WTC11 (cell line): ENCODE data around the gene TOMM5. TPM values are rescaled to one million over a fixed set of nuclear protein-coding genes. Genes with fewer than 3 reads are reported as not detected.

Source experiments
- ATAC-seq: fragments of 200-7000 bp; cut with Tn5 transposase; 2 replicates; pipeline ENCODE4 v1.10.0; 2021; ENCODE audit warnings: mild to moderate bottlenecking, moderate library complexity
- CTCF ChIA-PET: fragments of 300-600 bp; sonication (Branson Sonifier 250); formaldehyde crosslinking; loops from one replicate; lab custom pipeline; 2021; ENCODE audit warnings: antibody characterized with exemption; lab: Charles Lee
- POLR2A ChIA-PET: fragments of 350-600 bp; sonication (Branson Sonifier 250); formaldehyde crosslinking; loops from one replicate; lab custom pipeline; 2021; ENCODE audit warnings: antibody characterized with exemption; lab: Charles Lee
- DNase-seq: peaks from one replicate; pipeline ENCODE4 v3.0.0; 2021; ENCODE audit warnings: low spot score
- H3K27ac Mint-ChIP-seq: 2 replicates; pipeline ENCODE4 v1.8.0; 2021; ENCODE audit warnings: mixed read lengths
- H3K27me3 Mint-ChIP-seq: 2 replicates; pipeline ENCODE4 v1.8.0; 2021; ENCODE audit warnings: low read depth, mild to moderate bottlenecking, moderate library complexity, mixed read lengths
- H3K36me3 Mint-ChIP-seq: 2 replicates; pipeline ENCODE4 v1.8.0; 2021; ENCODE audit warnings: mixed read lengths
- H3K4me1 Mint-ChIP-seq: 2 replicates; pipeline ENCODE4 v1.8.0; 2022; ENCODE audit warnings: mixed read lengths
- H3K4me3 Mint-ChIP-seq: 2 replicates; pipeline ENCODE4 v1.8.0; 2021; ENCODE audit warnings: mild to moderate bottlenecking, moderate library complexity, mixed read lengths
- H3K9me3 Mint-ChIP-seq: 2 replicates; pipeline ENCODE4 v1.8.0; 2021; ENCODE audit warnings: mixed read lengths
- ATF2 ChIP-seq: sonication (generic); formaldehyde crosslinking; IDR thresholded peaks from 2 replicates; pipeline ENCODE4 v1.8.1; 2022; ENCODE audit warnings: low read depth, missing genetic modification reagents, borderline replicate concordance
- CDX4 ChIP-seq: fragments of 250-450 bp; sonication (Bioruptor Pico); IDR thresholded peaks from 2 replicates; pipeline ENCODE4 v1.9.0; 2021; ENCODE audit warnings: moderate library complexity, mild to moderate bottlenecking, inconsistent platforms, borderline replicate concordance
- CREB1 ChIP-seq: sonication (generic); formaldehyde crosslinking; IDR thresholded peaks from 2 replicates; pipeline ENCODE4 v1.8.0; 2023; ENCODE audit warnings: mild to moderate bottlenecking, missing genetic modification reagents
- ELF4 ChIP-seq: sonication (generic); formaldehyde crosslinking; IDR thresholded peaks from 2 replicates; pipeline ENCODE4 v1.8.1; 2022; ENCODE audit warnings: low read depth, mild to moderate bottlenecking, moderate library complexity, missing genetic modification reagents
- FOXJ3 ChIP-seq: sonication (generic); formaldehyde crosslinking; IDR thresholded peaks from 2 replicates; pipeline ENCODE4 v1.9.0; 2021; ENCODE audit warnings: missing genetic modification reagents, mild to moderate bottlenecking, borderline replicate concordance
- FOXP1 ChIP-seq: sonication (generic); formaldehyde crosslinking; IDR thresholded peaks from 2 replicates; pipeline ENCODE4 v1.8.0; 2022; ENCODE audit warnings: missing genetic modification reagents, mild to moderate bottlenecking, moderate library complexity, borderline replicate concordance
- MAX ChIP-seq: sonication (generic); formaldehyde crosslinking; IDR thresholded peaks from 2 replicates; pipeline ENCODE4 v1.8.0; 2022; ENCODE audit warnings: mild to moderate bottlenecking, missing genetic modification reagents
- MLX ChIP-seq: sonication (generic); formaldehyde crosslinking; IDR thresholded peaks from 2 replicates; pipeline ENCODE4 v1.8.1; 2023; ENCODE audit warnings: mild to moderate bottlenecking, missing genetic modification reagents, moderate library complexity
- MYBL2 ChIP-seq: sonication (generic); formaldehyde crosslinking; IDR thresholded peaks from 2 replicates; pipeline ENCODE4 v1.8.1; 2023; ENCODE audit warnings: mild to moderate bottlenecking, moderate library complexity, missing genetic modification reagents
- OVOL2 ChIP-seq: fragments of 250-450 bp; sonication (Bioruptor Pico); IDR thresholded peaks from 2 replicates; pipeline ENCODE4 v1.9.0; 2021; ENCODE audit warnings: mild to moderate bottlenecking, borderline replicate concordance
- RORB ChIP-seq: fragments of 250-450 bp; sonication (Bioruptor Pico); IDR thresholded peaks from 2 replicates; pipeline ENCODE4 v1.9.0; 2021; ENCODE audit warnings: mild to moderate bottlenecking
- SMAD3 ChIP-seq: sonication (generic); formaldehyde crosslinking; IDR thresholded peaks from 2 replicates; pipeline ENCODE4 v1.8.0; 2022; ENCODE audit warnings: missing genetic modification reagents, mild to moderate bottlenecking, borderline replicate concordance
- STAT6 ChIP-seq: sonication (generic); formaldehyde crosslinking; conservative IDR thresholded peaks from 2 replicates; pipeline ENCODE4 v1.8.1; 2023; ENCODE audit warnings: mild to moderate bottlenecking, low read depth, missing genetic modification reagents, moderate library complexity
- TEAD4 ChIP-seq: sonication (generic); formaldehyde crosslinking; IDR thresholded peaks from 2 replicates; pipeline ENCODE4 v1.8.0; 2022; ENCODE audit warnings: mild to moderate bottlenecking, missing genetic modification reagents
- TP53 ChIP-seq: sonication (generic); formaldehyde crosslinking; IDR thresholded peaks from 2 replicates; pipeline ENCODE4 v1.8.1; 2023; ENCODE audit warnings: mild to moderate bottlenecking, missing genetic modification reagents
- ZBTB21 ChIP-seq: sonication (generic); formaldehyde crosslinking; IDR thresholded peaks from 2 replicates; pipeline ENCODE4 v1.8.1; 2023; ENCODE audit warnings: mild to moderate bottlenecking, missing genetic modification reagents, borderline replicate concordance
- ZBTB43 ChIP-seq: sonication (generic); formaldehyde crosslinking; IDR thresholded peaks from 2 replicates; pipeline ENCODE4 v1.8.1; 2023; ENCODE audit warnings: mild to moderate bottlenecking, missing genetic modification reagents
- ZMAT4 ChIP-seq: fragments of 250-450 bp; sonication (Bioruptor Pico); IDR thresholded peaks from 2 replicates; pipeline ENCODE4 v1.9.0; 2021; ENCODE audit warnings: mild to moderate bottlenecking
- ZNF219 ChIP-seq: sonication (generic); formaldehyde crosslinking; IDR thresholded peaks from 2 replicates; pipeline ENCODE4 v1.8.0; 2023; ENCODE audit warnings: missing genetic modification reagents, mild to moderate bottlenecking, borderline replicate concordance
- ZNF232 ChIP-seq: sonication (generic); formaldehyde crosslinking; IDR thresholded peaks from 2 replicates; pipeline ENCODE4 v1.8.0; 2022; ENCODE audit warnings: mild to moderate bottlenecking, missing genetic modification reagents
- ZNF425 ChIP-seq: fragments of 250-450 bp; sonication (Bioruptor Pico); conservative IDR thresholded peaks from 2 replicates; pipeline ENCODE4 v1.9.0; 2021; ENCODE audit warnings: mild to moderate bottlenecking
- ZNF671 ChIP-seq: fragments of 250-450 bp; sonication (Bioruptor Pico); IDR thresholded peaks from 2 replicates; pipeline ENCODE4 v1.8.0; 2021; ENCODE audit warnings: mild to moderate bottlenecking
- total RNA-seq: library from RNA; stranded (reverse); gene quantifications from 3 replicates; pipeline ENCODE4 v1.2.3, GENCODE V29; 2021

Gene TOMM5
- total RNA-seq, 1 experiment from 2014 or later: 112 TPM

GRCh38 chr9:37623267-37623666 is 30.9 kb upstream of the TOMM5 start:
- H3K36me3 Mint-ChIP-seq: no peaks in the 10 kb centered on the region
- POLR2A ChIA-PET: no interaction called here

GRCh38 chr9:37622462-37622861 is 30.1 kb upstream of the TOMM5 start:
- Mint-ChIP-seq H3K9me3 (no peaks in the 10 kb centered on the region), H3K4me1 (peaks cover 26% of the 10 kb centered on the region), H3K36me3 (no peaks in the 10 kb centered on the region), H3K27ac (no peak overlapping the region), H3K27me3 (no peaks in the 10 kb centered on the region), H3K4me3 (no peak overlapping the region)
- POLR2A ChIA-PET: no interaction called here
- CTCF ChIA-PET: interaction anchor here (1.2 kb wide), 1 partner anchor 46 kb away, joined by 6 read pairs; no protein-coding TSS in a partner anchor
- ATAC-seq (no peak), DNase-seq (no peak)
- TF ChIP-seq STAT6 (CRISPR knock-in tag): no peak
- TF ChIP-seq CDX4 (CRISPR knock-in tag): no peak
- TF ChIP-seq ZNF219 (CRISPR knock-in tag): no peak
- TF ChIP-seq OVOL2: no peak
- no peak for TF ChIP-seq ZNF425 (CRISPR knock-in tag)
- TF ChIP-seq ZBTB21 (CRISPR knock-in tag): no peak
- TF ChIP-seq TEAD4: no peak
- TF ChIP-seq CREB1: no peak
- TF ChIP-seq RORB: no peak
- TF ChIP-seq SMAD3: no peak
- no peak for TF ChIP-seq ZNF232 (CRISPR knock-in tag)
- no peak for TF ChIP-seq ZNF671 (CRISPR knock-in tag)
- TF ChIP-seq MLX (CRISPR knock-in tag): no peak

More at GRCh38 chr9:37623267-37623666, 30.9 kb upstream of the TOMM5 start:
- CTCF ChIA-PET: interaction anchor here (0.9 kb wide), 1 partner anchor 17 kb away, joined by 3 read pairs; no protein-coding TSS in a partner anchor
- ATAC-seq (no peak), DNase-seq (no peak)
- H3K9me3 Mint-ChIP-seq: no peaks in the 10 kb centered on the region
- TF ChIP-seq RORB (no peak), MAX (no peak), ATF2 (no peak), ELF4 (CRISPR knock-in tag) (no peak), MYBL2 (CRISPR knock-in tag) (no peak), FOXJ3 (CRISPR knock-in tag) (no peak), ZBTB43 (CRISPR knock-in tag) (no peak), FOXP1 (CRISPR knock-in tag) (no peak), SMAD3 (no peak), TP53 (no peak), ZMAT4 (CRISPR knock-in tag) (no peak)
- H3K4me3 Mint-ChIP-seq: no peak overlapping the region
- H3K27me3 Mint-ChIP-seq: no peaks in the 10 kb centered on the region; the same call in 1 of the 2 replicates
- no peak overlapping the region for H3K27ac Mint-ChIP-seq
- H3K4me1 Mint-ChIP-seq: peaks cover 26% of the 10 kb centered on the region
